Heart left ventricle (tissue), 16 donors: ENCODE data around the gene SPTB. TPM values are rescaled to one million over a fixed set of nuclear protein-coding genes. Genes with fewer than 3 reads are reported as not detected.

Experiments used
- ATAC-seq, 4 donors: fragments of 200-7000 bp; cut with Tn5 transposase; one replicate each; pipeline ENCODE4 v1.9.1; 2020 to 2022; ENCODE audit warnings: moderate library complexity in 4 of 4, mild to moderate bottlenecking in 3 of 4, moderate number of reproducible peaks in 1 of 4
- DNase-seq, 5 donors: peaks; one replicate each; pipeline ENCODE4 v3.0.0-alpha.2; 2020
- H3K27ac ChIP-seq, 12 donors: fragments of 200-600 bp; sonication (generic) in 4 of 12; one replicate each; pipeline versions ENCODE4 v1.5.0 to v1.8.0; 2016 to 2022; ENCODE audit warnings: mild to moderate bottlenecking in 2 of 12
- H3K27me3 ChIP-seq, 9 donors: fragments of 200-600 bp; sonication (generic) in 2 of 9; one replicate each; pipeline versions ENCODE4 v1.5.1 to v1.8.0; 2016 to 2022; ENCODE audit warnings: mild to moderate bottlenecking in 3 of 9
- H3K36me3 ChIP-seq, 9 donors: fragments of 200-600 bp; sonication (generic) in 2 of 9; one replicate each; pipeline versions ENCODE4 v1.5.0 to v1.8.0; 2018 to 2022; ENCODE audit warnings: mild to moderate bottlenecking in 2 of 9
- H3K4me1 ChIP-seq, 12 donors: fragments of 200-600 bp; sonication (generic) in 4 of 12; one replicate each; pipeline versions ENCODE4 v1.5.0 to v1.8.0; 2016 to 2022; ENCODE audit warnings: mild to moderate bottlenecking in 3 of 12
- H3K4me3 ChIP-seq, 12 donors: fragments of 200-600 bp; sonication (generic) in 4 of 12; one replicate each; pipeline versions ENCODE4 v1.5.0 to v1.8.0; 2017 to 2022; ENCODE audit warnings: mild to moderate bottlenecking in 9 of 12, moderate library complexity in 4 of 12
- H3K9me3 ChIP-seq, 12 donors: fragments of 200-600 bp; sonication (generic) in 4 of 12; one replicate each; pipeline versions ENCODE4 v1.5.0 to v1.8.0; 2016 to 2022; ENCODE audit warnings: mild to moderate bottlenecking in 1 of 12
- POLR2A ChIP-seq, 2 donors: fragments of 450-650 bp; IDR thresholded peaks; one replicate each; pipeline ENCODE4 v1.6.1; 2017; ENCODE audit warnings: antibody characterized with exemption in 2 of 2, mild to moderate bottlenecking in 2 of 2, moderate library complexity in 2 of 2
- WGBS, 4 donors: extraction: QIAGEN DNeasy Blood & Tissue Kit in 2 of 4; methylation state at CpG; one replicate each; pipeline versions ENCODE4 v1.1.5 to v1.1.7; 2013 to 2018; 5-methylcytosine and 5-hydroxymethylcytosine counted together
- intact Hi-C, 10 donors: fragments of 100-400 bp; cut with DNase I; formaldehyde crosslinking; loops; one replicate each; pipeline versions ENCODE4 v1.11.1 to v1.14.2; 2022
- polyA plus RNA-seq, 2 donors: library from polyadenylated mRNA; stranded (reverse); fragments of 200-250 nt; gene quantifications; one replicate each; pipeline ENCODE4 v1.2.3, GENCODE V29; 2013
- total RNA-seq, 9 donors: library from RNA; depleted of rRNA in 2 of 9; stranded (reverse); fragments of >200 nt in 2 of 9; fragmentation: NEBNext Ultra II Directional in 3 of 9; extraction: Animal tissue kit (Norgen Biotek cat#: 25700) in 3 of 9; gene quantifications; one replicate each; pipeline versions ENCODE4 v1.1.0 to v1.2.4, GENCODE V29; 2016 to 2023
- TF ChIP-seq, protein P1 (sequence below), 12 donors: fragments of 200-600 bp; sonication (generic) in 4 of 12; IDR thresholded peaks; one replicate each; pipeline versions ENCODE4 v1.5.0 to v1.8.0; 2018 to 2022; ENCODE audit warnings: antibody characterized with exemption in 12 of 12, mild to moderate bottlenecking in 5 of 12
- donor health status: ischemic (EF 13 %, LVEDD 7.1; RV severe dilation, severe dysfunction).
- donor health status: healthy with polysubstance abuse.
- donor health status: DM: no; HTN: yes; CAD: no.
- donor health status: DM: no; HTN: no; CAD: no.
- donor health status: ischemic (EF 25% LVEDD 6.9; RV normal size, moderate dysfunction).
- donor health status: ischemic (EF 25% LVEDD 5.7; RV mildly dilated, moderate dysfunction).
- donor health status: healthy.
- donor health status: DM: yes; HTN: yes; CAD: no.
- donor health status: ischemic (EF 35%, LVEDD 5.7; RV mildly dilated, moderate dysfunction).
- donor health status: nonischemic (EF 11% LVEDD 7.7; RV severe dilation, severe dysfunction).
- donor health status: DM: yes; HTN: yes; CAD: no.
- donor health status: PGD.
- donor health status: ischemic (EF 29% LVEDD 5.4; RV normal size, mild dysfunction).
- donor health status: nonischemic (EF 23%, LVEDD 6.1; RV moderate dilation, normal function).

Gene SPTB
- total and polyA plus RNA-seq, 11 donors: 60.3 to 195 (median 92.6) TPM

GRCh38 chr14:64711039-64711438, 168.7 kb downstream of the SPTB start:
- H3K4me3 ChIP-seq: no peak overlapping the region
- DNase-seq: peak in 1 of 5 donors; percentile 26

DNA sequence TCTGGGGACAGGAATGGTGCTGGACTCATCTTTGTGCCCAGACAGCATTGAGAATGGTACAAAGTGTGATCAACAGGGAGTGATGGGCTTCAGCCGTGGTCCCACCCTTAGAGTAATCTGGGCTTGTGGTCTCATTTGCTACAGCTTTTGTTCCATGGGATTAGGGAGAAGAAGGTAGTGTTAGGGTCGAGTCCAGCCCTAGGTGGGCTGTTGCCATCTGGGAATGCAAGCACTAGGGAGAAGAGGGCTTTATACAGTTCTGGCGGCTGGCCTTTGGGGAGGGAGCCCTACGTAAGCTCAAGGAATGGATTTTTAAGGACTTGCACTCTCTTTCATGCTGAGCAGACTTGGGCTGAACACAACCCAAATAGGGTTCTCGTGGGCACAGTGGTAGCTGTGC, 170.6 kb downstream of the SPTB start:
- WGBS, 4 donors: 80 to 92% (median 82%) methylated on average over 5 of the region's 5 CpGs
- H3K4me1 ChIP-seq: peaks cover 0 to 75% (median 45%) of the 10 kb centered on the region in 12 donors
- no peak for ATAC-seq
- peak overlapping the region in 6 of 12 donors; percentile 18 to 80 (median 26) for H3K4me3 ChIP-seq
- H3K27me3 ChIP-seq: peaks cover 0 to 6% (median 0%) of the 10 kb centered on the region in 9 donors
- peak overlapping the region in 11 of 12 donors; percentile 18 to 92 (median 82) for H3K27ac ChIP-seq
- DNase-seq: peak in 1 of 5 donors; percentile 8
- no peaks in the 10 kb centered on the region for H3K36me3 ChIP-seq
- TF ChIP-seq POLR2A (IDR thresholded peaks at IDR 0.05): no peak
- TF ChIP-seq, protein P1, sequence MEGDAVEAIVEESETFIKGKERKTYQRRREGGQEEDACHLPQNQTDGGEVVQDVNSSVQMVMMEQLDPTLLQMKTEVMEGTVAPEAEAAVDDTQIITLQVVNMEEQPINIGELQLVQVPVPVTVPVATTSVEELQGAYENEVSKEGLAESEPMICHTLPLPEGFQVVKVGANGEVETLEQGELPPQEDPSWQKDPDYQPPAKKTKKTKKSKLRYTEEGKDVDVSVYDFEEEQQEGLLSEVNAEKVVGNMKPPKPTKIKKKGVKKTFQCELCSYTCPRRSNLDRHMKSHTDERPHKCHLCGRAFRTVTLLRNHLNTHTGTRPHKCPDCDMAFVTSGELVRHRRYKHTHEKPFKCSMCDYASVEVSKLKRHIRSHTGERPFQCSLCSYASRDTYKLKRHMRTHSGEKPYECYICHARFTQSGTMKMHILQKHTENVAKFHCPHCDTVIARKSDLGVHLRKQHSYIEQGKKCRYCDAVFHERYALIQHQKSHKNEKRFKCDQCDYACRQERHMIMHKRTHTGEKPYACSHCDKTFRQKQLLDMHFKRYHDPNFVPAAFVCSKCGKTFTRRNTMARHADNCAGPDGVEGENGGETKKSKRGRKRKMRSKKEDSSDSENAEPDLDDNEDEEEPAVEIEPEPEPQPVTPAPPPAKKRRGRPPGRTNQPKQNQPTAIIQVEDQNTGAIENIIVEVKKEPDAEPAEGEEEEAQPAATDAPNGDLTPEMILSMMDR (IDR thresholded peaks at IDR 0.05): no peak
- intact Hi-C loops: loop anchor here in 3 of 10 donors (5.0 to 10.0 kb wide), 3 partner anchors 37 to 53 kb away; no protein-coding TSS in a partner anchor
- H3K9me3 ChIP-seq: peaks cover 0 to 18% (median 7%) of the 10 kb centered on the region in 12 donors

More at GRCh38 chr14:64711039-64711438, 168.7 kb downstream of the SPTB start:
- TF ChIP-seq, protein P1 (IDR thresholded peaks at IDR 0.05): no peak
- no peak for TF ChIP-seq POLR2A (IDR thresholded peaks at IDR 0.05)
- peak overlapping the region in 10 of 12 donors; percentile 7 to 89 (median 56) for H3K27ac ChIP-seq
- WGBS, 4 donors: 66 to 76% (median 72%) methylated on average over 5 of the region's 5 CpGs
- ATAC-seq: peak in 2 of 4 donors; percentile 35 to 68
- intact Hi-C loops: no loop called here
- peaks cover 0 to 23% (median 7%) of the 10 kb centered on the region in 12 donors for H3K9me3 ChIP-seq
- no peaks in the 10 kb centered on the region for H3K36me3 ChIP-seq
- H3K27me3 ChIP-seq: no peaks in the 10 kb centered on the region
- H3K4me1 ChIP-seq: peaks cover 0 to 83% (median 46%) of the 10 kb centered on the region in 12 donors

DNA sequence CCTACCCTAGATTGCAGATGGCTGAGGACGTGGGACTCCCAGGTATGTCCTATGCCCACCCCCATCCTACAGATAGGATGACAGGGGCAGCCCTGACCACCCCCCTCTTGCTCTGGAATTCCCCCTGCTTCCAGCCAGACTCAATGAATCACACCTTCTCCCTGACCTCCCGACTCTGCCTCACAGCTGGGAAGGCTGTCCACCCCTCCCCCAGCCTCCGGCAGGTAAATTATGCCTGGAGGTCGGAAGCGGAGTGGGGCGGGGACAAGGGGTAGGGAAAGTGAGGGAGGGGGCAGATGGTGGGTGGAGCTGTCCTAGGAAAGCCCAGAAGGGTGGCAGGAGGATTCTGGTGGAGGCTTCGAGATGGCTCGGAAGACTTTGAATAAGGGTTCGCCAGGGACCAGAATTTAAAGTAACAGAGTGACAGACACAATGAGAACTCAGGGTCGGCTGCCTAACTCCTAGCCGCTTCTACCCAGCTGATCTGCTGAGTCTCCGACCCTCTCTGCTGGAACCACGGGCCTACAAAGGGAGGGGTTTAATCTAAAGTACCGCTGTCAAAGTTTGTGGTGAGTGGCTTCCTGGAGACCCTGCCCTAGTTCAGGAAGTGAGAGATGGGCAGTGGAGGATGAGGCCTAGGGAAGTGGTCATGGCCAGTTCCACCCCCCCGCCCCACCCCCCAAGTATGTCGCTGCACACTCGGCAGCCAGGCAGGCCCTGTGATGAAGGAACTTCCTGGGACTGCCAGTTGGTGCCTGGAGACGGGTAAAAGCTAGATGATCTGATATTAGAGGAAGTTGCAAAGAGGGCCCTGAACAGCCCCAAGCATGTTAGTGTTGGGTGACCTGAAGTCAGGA, 171.3 kb downstream of the SPTB start:
- TF ChIP-seq POLR2A (IDR thresholded peaks at IDR 0.05): no peak
- TF ChIP-seq, protein P1 (IDR thresholded peaks at IDR 0.05): no peak
- Histone ChIP-seq H3K27me3 (peaks cover 0 to 8% (median 0%) of the 10 kb centered on the region in 9 donors), H3K36me3 (no peaks in the 10 kb centered on the region), H3K27ac (peak overlapping the region in 11 of 12 donors; percentile 18 to 92 (median 82)), H3K9me3 (peaks cover 0 to 11% (median 3%) of the 10 kb centered on the region in 12 donors), H3K4me1 (peaks cover 0 to 77% (median 50%) of the 10 kb centered on the region in 12 donors), H3K4me3 (peak overlapping the region in 9 of 12 donors; percentile 10 to 89 (median 25))
- ATAC-seq: peak in 3 of 4 donors; percentile 17 to 35 (median 30)
- DNase-seq: peak in 4 of 5 donors; percentile 51 to 69 (median 60)
- WGBS, 4 donors: 59 to 64% (median 61%) methylated on average over 18 of the region's 18 CpGs
- intact Hi-C loops: loop anchor here in 3 of 10 donors (5.0 to 10.0 kb wide), 3 partner anchors 36 to 54 kb away; no protein-coding TSS in a partner anchor

- DNase-seq (no peak), ATAC-seq (no peak)
- TF ChIP-seq, protein P1 (IDR thresholded peaks at IDR 0.05): no peak
- TF ChIP-seq POLR2A (IDR thresholded peaks at IDR 0.05): no peak
- peak overlapping the region in 10 of 12 donors; percentile 46 to 92 (median 85) for H3K27ac ChIP-seq
- peaks cover 0 to 14% (median 0%) of the 10 kb centered on the region in 9 donors for H3K27me3 ChIP-seq
- intact Hi-C loops: loop anchor here in 3 of 10 donors (5.0 to 10.0 kb wide), 3 partner anchors 35 to 55 kb away; no protein-coding TSS in a partner anchor
- peaks cover 0 to 4% (median 0%) of the 10 kb centered on the region in 12 donors for H3K9me3 ChIP-seq
- 72 to 80% (median 77%) methylated on average over 7 of the region's 7 CpGs for WGBS, 4 donors
- H3K36me3 ChIP-seq: no peaks in the 10 kb centered on the region
- peak overlapping the region in 8 of 12 donors; percentile 4 to 89 (median 26) for H3K4me3 ChIP-seq
- H3K4me1 ChIP-seq: peaks cover 0 to 81% (median 50%) of the 10 kb centered on the region in 12 donors
These were observed 172.0 kb downstream of the SPTB start for GRCh38 chr14:64707661-64708060.
